ENCODE results near the gene NKD2.
"Not testable (repeated sequence)": the region's sequence is repeated elsewhere in the genome, so short reads cannot be mapped to it uniquely, and the experiment has no call there.

Gene NKD2

DNA sequence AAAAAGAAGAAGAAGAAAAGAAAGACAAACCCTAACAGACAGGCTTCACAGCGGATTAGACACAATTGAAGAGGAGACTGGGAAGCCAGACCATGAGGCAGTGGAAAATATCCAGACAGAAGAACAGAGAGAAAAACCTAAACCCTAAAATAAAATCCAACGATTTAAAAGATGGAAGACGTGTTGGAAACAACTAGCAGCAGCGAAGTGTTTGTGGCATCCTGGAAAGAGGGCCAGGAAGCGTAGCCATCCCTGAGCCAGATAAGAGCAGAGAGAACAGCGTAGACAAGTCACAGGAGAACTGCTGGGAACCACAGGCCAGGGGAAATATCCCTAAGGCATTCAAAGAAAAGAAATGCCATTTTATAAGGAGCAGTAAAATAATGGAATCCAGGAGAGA, 39.7 kb upstream of the NKD2 start:
- DNase-seq (ENCODE audit: extremely low read depth, low read depth): no peak
- TF ChIP-seq, protein P1, sequence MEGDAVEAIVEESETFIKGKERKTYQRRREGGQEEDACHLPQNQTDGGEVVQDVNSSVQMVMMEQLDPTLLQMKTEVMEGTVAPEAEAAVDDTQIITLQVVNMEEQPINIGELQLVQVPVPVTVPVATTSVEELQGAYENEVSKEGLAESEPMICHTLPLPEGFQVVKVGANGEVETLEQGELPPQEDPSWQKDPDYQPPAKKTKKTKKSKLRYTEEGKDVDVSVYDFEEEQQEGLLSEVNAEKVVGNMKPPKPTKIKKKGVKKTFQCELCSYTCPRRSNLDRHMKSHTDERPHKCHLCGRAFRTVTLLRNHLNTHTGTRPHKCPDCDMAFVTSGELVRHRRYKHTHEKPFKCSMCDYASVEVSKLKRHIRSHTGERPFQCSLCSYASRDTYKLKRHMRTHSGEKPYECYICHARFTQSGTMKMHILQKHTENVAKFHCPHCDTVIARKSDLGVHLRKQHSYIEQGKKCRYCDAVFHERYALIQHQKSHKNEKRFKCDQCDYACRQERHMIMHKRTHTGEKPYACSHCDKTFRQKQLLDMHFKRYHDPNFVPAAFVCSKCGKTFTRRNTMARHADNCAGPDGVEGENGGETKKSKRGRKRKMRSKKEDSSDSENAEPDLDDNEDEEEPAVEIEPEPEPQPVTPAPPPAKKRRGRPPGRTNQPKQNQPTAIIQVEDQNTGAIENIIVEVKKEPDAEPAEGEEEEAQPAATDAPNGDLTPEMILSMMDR (IDR thresholded peaks at IDR 0.05; ENCODE audit: low read depth, low read length): no peak

DNA sequence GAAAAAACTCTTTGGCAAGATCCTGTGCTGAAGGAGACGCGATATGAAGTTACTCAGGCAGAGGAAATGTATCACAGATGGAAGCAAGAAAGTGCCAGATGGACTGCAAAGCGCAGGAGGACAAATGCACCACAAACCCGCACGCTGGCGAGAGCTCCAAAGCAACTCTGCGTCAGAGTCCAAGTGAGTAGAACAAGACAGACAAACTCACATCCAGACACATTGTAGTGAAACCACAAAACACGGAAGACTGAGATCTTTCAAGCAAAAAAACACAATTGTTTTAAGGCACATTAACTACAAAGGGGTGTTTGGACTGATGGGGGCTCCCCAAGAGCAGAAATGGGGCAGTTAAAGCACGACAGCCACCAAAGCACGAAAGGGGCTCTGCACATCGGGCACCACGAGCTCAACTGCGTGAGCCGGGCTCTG, 39.2 kb upstream of the NKD2 start:
- TF ChIP-seq, protein P1 (IDR thresholded peaks at IDR 0.05; ENCODE audit: low read depth, low read length): no peak
- no peak for DNase-seq (ENCODE audit: extremely low read depth, low read depth)

DNA sequence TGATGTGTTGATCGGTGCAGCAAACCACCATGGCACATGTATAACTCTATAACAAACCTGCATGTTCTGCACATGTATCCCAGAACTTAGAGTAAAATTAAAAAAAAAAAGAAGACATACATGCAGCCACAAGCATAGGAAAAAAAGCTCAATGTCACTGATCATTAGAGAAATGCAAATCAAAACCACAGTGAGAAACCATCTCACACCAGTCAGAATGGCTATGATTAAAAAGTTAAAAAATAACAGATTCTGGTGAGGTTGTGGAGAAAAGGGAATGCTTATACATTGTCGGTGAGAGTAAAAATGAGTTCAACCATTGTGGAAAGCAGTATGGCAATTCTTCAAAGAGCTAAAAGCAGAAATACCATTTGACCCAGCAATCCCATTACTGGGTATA, 36.0 kb upstream of the NKD2 start:
- DNase-seq (ENCODE audit: extremely low read depth, low read depth): not testable (repeated sequence)

DNA sequence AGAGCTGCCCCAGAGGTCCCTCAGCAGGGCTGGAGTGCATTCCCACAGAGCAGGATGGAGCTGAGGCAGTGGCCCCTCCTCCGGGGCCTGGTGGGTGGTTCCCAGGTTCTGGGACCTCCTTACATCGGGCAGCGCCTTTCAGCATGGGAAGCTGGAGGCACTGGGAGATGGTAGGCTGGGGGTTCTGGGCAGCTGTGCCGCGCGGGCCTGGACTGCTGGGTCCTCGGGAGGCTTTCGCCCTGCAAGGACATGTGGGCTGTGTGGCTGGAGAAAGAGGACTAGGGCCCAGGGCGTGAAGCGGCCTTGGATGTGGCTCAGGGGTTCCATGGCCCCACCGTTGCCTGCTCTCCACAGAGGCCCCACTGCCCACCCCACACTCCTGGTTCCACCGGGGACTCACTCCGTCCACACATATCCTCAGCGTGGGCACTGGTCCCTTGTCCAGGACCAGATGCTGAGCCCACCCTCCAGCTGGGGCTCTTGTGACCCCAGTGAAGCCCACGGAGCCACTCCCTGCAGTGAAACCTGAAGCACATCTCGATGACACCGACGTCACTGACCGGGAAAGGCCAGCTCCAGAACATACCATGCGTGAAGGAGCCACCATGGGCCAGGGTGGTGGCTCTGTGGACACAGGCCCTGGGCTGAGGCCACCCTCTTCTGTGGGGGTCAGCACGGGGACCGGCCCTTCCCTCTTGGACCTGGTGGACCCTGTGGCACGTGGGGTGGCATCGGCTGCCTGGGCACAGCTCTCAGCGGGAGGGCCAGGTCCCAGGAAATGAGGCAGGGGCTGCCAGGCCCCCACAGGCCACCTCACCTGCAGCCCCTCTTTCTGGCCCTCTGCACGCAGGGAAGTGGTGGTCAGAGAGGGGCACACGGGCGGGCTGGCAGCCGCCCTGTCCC, 31.5 kb upstream of the NKD2 start:
- TF ChIP-seq, protein P1 (IDR thresholded peaks at IDR 0.05; ENCODE audit: low read depth, low read length): no peak
- DNase-seq (ENCODE audit: extremely low read depth, low read depth): no peak

DNA sequence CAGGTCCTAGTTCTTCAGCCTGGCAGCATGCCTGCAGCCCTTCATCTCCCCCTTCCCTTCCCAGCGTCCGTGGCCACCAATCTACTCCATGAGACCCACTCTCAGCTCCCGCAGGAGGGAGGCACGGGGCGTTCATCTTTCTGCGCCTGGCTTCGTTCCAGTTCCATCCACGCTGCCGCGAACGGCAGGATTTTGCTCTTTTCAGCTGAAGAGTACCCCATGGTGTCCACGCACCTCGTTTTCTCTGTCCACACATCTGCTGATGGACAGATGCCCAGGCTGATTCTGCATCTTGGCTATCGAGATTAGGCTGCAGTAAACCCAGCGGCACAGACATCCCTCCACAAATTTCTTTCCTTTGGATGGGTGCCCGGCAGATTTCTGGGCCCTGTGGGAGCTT, 30.5 kb upstream of the NKD2 start:
- DNase-seq (ENCODE audit: extremely low read depth, low read depth): no peak
- TF ChIP-seq, protein P1 (IDR thresholded peaks at IDR 0.05; ENCODE audit: low read depth, low read length): no peak

DNA sequence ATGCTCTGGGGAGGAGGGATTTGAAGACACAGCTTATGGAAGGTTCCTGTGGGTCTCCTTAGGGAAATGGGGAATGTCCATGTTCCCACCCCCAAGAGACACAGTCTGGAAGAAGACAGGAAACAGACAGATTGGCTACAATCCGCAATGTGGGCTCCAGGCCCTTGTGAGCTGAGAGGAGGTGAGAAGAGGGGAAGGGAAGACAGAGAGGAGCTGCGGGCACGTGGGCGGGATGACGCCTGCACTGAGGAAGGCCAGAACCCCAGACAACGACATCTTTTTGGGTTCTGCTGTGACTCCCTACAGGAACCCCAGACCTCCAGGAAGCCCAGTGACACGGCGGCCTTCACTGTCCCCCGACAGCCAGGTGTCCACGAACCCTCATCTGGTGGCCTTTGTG, 29.9 kb upstream of the NKD2 start:
- TF ChIP-seq, protein P1 (IDR thresholded peaks at IDR 0.05; ENCODE audit: low read depth, low read length): no peak
- DNase-seq (ENCODE audit: extremely low read depth, low read depth): no peak

DNA sequence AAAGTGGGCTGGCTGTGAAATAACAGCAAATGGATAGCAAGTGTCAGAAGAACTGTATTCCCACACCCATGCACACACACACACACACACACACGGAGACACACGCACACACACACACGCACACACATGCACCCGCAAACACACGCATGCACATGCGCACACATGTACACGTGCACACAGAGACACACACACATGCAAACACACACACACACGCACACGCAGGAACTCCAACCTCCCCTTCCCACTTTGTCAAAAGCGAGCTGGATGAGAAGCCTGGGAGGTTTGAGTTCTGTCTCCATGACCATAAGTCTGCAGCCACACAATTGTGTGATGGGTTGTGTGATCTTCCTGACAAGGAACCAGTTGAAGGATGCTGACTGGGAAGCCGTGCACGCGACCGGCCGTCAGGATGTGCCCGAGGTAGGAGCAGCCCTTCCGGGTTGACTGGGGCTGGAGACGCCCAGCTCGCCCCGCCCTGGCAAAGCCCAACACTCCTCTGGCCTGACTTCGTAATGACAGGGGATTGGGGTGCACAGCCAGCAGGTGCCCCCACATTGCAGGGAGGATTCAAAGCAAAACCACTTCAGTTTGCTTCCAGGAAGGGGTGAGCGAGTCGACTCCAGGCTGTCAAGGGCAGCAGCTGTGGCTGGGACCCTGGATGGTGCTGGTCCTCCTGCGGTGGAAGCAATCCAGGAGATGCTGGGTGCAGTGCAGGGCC, 29.3 kb upstream of the NKD2 start:
- TF ChIP-seq, protein P1 (IDR thresholded peaks at IDR 0.05; ENCODE audit: low read depth, low read length): no peak

More for the DNA sequence above, 29.3 kb upstream of the NKD2 start:
- DNase-seq (ENCODE audit: extremely low read depth, low read depth): no peak

Data from AG09319 (cell line).